Dermis blood vessel endothelial cell (primary cell): ENCODE data around the gene C4orf51. TPM values are rescaled to one million over a fixed set of nuclear protein-coding genes. Genes with fewer than 3 reads are reported as not detected.

Experiments used
- DNase-seq: peaks from one replicate; pipeline ENCODE4 v3.0.0; 2010
- total RNA-seq: library from RNA; depleted of rRNA; stranded (reverse); fragments of >200 nt; gene quantifications from 2 replicates; pipeline ENCODE4 v1.2.3, GENCODE V29; 2014

Gene C4orf51
- total RNA-seq, 1 donor from 2014 or later: not detected

DNA sequence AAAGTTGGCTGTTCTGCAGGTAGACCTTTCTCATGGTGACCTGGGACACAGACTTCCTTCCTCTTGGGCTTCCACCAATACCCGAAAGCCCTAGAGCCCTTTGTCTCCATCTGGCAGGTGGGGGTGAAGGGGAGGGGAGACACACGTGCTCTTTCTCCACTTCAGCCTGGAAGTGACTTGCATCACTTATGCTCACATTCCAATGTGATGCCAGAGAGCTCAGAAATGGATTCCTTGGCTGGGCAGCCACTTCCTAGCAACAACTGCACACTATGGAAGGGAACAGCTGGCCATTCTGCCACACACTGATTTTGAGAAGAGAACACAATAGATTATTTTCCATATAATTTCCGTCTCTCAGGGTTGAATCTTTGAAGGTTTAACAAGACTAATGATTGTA is 36.3 kb downstream of the C4orf51 start:
- peak; percentile 14 for DNase-seq

DNA sequence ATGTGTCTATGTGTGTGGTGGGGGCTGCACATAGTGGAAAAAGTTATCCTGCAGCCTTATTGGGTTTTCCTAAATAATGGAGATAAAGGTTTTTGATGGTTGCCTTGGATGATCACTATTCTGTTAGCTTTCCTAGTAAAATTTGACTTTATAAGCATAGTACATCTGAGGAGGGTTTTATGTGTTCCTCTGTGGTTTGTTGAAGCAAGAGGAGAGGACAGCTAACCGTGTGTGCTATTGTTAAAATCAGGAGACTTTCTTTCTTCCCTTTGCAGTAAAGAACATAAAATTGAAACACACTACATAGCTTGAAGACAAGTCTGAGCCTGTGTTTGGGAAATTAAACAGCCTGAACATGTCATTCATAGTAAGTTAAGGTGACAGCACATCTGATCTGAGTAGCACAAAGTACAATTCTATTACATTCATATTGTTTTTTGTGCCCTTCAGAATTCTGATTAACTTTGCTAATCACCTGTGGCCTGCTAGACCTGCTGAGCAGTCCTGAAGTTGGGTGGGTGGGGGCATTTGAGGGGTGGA is 36.8 kb downstream of the C4orf51 start:
- no peak for DNase-seq

DNA sequence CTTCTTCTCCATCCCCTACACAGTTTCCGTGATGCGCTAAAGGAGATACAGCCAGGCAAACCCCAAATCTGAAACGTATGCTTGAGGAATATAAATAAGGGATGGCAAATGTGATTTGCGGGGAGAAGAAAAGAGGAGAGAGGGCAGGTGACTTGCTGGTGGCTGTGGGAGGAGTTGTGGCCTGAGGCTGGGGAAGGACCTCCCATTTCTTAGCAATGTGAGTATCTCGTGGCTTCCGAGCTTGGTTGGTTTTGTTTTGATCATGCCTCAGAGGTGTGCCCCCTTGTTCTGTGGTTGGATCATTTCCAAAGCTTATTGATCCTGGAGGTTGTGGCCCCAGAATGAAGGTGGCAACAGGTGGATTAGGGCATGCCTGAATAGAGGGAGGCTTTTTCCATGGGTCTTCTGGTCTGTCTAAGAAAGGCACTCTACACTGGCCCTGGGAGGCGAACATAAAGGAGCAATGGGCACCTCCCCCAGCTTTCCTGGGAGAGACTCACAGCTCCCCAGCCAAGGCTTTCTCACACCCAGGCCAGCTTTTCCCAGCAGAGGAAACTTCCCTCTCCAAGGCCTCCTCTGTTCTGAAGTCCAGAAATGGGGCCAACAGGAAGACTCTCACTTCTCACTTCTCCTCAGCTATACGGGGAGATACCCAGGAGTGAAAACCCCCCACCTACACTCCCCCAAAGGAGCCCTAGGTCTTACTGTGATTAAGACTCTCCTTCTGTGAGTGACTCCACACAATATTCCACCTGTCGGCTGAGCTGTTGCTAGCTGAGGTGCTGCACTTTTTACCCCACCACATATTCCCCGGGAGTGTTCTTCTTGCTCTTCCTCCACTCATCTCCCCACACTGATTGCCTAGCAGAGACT is 40.0 kb downstream of the C4orf51 start:
- DNase-seq: no peak

DNA sequence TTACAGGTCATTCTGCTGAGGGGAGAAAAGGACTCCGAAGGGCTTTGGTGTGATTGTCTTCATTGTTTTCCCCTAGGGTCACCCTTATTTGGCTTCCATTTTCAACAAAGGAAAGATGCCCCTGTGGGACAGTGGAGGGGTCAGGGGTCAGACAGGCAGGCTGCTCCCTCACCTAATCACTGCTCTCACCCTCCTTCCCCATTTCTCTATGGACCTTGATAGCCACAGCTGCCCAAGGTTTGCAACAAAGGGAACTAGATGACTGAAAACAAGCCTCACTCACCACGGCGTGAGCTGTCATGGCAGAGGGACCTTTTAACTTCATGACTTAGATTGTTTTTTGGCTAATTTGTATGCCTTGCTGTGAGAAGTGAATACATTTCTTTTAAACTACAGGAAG is 40.7 kb downstream of the C4orf51 start:
- no peak for DNase-seq

DNA sequence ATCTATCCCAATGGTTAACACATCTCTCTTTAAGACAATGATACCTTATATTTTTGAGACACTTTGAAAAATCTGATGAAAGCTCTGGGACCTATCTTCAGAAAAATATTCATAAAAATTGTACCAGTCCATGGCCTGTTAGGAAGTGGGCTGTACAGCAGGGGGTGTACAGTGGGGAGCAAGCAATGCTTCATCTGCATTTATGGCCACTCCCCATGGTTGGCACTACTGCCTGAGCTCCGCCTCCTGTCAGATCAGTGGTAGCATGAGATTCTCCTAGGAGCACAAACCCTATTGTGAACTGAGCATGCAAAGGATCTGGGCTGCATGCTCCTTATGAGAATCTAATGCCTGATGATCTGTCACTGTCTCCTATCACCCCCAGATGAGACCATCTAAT is 42.6 kb downstream of the C4orf51 start:
- DNase-seq: no peak

DNA sequence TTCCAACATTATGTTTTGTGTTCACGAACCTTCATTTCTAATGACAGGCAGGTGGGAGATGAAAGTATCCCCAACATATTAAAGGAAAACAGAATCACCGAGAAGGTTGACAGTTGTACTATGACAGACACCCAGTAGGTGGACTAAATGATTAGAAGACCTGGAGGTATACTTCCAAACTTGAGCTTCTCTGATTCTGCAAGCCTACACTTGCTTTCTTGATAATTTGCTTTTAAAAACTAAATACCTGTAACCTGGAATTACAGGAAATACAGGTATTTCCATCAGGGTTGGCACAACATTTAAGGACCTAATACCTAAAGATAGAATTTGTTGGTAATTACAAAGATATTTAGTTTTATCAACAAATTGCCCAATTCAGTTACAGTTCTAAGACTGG is 43.4 kb downstream of the C4orf51 start:
- DNase-seq: no peak

DNA sequence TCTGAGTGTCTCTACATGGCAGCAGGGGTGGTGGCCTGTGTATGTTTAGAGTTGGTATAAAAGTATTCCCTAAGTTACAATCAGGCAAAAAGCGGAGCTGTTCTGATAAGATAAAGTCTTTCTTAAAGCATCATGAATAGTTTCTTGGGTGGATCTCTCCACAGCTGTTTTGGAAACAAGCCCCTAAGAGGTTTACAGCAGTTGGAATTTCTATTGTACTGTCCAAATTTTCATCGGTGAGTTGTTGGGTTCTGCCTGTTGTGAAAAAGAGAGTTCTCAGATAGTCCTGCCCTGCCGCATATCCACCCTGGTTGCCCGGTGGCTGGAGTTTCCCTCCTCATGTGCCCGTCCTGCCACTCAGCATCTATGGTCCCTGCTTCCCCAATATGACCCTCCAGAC is 50.1 kb downstream of the C4orf51 start:
- no peak for DNase-seq

DNA sequence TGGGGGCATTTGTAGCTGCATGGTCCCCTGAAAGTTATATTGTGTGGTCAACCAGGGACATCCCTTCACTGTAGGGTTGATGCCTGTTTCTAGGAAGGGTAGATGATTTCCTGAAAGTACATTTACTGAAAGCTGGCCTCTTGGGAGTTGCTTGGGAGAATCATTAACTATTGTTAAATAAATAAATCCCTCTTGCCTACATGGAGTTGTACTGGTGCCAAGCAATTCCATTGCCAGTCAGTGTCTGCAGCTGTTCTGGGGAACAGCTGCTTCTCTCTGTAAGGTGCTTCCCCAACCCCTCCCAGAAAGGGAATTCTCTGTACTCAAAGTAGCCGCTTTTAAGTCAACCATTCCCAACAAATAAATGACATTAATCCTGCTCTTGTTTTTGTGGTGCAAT is 51.1 kb downstream of the C4orf51 start:
- DNase-seq: peak; percentile 21

DNA sequence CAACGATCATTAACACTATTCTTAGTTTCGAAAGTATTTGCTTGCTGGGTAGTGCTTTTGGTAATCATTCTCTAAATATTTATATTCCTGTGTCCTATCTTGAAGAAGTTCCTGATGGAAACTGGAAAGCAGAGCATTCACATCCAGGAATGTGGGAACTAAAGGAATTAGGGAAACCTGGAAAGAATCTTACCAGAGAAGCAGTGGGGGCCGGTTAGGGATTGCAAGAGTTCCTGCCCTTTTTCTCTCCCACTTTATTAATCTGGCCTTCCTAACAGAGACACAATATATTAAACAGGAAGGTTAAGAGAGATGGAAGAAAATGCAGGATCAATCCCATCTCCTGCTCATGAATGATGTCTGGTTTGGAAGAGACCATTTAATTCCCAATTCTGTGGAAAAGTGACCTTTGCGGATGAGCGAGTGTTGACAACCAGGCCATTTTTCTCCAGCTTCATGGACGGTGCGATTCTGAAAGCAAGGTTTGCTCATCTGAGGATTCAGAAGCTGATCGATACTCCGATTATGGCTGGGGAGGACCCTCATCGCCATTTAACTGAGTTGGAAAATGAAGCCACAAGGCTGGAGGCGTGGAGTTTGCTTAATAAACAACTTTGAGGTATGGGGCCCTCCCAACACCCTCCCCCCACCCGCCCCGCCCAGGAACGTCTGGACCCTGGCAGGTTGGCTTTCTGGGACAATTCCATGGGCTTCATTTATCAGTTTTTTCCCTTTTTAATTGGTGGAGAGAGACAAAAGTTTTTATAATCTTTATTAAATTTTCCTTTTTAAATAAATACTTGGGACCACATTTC is 52.3 kb downstream of the C4orf51 start:
- DNase-seq: peak; percentile 2

DNA sequence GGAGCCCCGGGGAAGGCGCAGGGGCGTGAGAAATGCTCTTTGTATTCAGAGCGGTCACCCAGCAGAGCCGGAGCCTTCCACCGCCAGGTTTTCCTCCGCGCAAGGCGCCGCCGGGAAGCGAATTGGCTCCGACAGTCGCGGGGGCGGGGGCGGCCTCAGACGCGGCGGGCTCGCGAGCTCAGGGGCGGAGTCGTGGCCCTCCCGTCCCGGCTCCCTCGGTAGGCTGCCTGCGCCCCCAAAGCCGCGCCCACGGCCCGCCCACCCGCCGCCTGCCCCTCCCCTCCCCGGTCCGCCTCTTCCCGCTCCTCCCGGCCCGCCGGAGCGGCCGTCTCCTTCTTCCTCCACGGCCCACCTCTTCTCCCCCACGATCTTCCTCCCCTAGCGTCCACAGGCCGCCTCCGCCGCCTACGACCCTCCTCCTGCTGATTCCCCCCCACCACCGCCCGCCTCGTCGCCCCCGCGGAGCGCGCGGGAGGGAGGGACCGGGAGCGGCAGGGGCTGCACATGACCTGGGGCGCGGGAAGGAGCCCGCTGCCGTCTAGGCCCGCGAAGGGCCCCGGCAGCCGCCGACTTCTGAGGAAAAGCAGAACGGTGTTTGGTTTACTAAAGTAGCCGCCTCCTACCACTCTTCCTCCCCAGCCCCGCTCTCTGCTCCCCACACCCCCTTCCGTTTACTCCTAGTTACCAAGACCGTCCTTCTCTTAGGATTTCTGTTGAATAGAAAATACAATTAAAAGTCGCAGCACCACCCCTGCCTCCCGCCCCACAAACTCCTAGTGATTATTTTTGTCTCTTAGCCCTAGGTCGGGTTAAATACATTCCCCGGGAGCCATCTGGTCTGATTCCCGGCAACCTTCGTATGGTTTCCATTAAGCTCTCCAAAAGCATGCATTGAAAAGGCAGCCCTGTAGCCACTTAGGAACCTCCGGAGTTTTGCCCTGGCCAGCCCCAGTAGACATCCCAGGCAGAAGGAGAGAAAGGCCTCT is 53.2 kb downstream of the C4orf51 start:
- peak; percentile 98 for DNase-seq

DNA sequence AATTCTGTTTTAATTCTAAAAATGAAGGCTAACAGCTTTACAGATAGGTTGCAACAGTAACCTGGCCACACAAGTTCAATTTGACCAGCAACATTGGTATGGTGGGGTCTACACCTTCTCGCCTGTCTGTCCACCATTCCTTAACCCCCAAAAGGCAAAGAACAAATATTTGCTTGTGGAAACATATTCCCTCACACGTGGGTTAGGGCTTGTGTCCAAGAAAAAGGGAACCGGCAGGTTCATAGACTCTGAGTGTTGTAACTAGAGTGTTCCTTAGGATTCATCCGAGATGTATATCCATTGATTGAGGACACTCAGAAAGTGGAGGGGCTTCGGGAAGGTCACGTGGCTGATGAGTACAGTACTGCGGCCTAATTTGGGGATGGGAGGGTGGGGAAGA is 54.1 kb downstream of the C4orf51 start:
- DNase-seq: peak; percentile 41

DNA sequence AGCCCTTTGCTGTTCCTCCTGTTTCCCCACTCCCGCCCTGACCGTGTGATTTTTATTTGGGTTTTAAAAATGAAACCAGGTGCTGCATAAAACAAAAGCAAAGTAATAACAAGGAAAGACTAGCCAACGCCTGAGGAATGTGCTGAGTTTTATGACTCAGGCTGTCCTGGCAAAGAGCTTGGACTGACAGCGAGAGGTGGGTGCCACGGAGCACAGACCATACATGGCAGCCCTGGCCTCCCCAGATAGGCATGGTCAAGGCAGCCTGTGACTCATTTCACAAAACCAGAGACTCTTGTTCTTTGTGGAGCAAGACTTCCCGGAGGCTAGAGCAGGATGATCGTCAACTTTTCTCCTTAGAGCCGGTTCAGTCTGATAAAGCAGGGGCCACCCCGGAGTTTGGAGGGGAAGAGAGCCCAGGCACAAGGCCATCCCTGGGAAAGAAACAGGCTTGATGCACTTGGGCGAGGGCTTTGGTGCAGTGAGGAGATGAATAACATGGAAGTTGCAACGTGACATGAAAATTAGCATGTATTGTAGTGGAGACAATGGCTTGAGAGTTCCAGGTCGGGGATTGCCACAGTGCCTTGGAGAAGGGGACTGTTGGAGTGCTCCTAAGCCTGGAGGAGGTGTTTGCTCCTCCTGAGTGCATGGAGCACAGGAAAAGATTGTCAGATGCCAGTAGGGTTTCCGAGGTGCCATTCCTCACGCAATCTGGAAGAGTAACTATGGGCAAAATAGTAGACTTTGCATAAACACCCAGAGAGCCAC is 54.8 kb downstream of the C4orf51 start:
- peak; percentile 97 for DNase-seq

DNA sequence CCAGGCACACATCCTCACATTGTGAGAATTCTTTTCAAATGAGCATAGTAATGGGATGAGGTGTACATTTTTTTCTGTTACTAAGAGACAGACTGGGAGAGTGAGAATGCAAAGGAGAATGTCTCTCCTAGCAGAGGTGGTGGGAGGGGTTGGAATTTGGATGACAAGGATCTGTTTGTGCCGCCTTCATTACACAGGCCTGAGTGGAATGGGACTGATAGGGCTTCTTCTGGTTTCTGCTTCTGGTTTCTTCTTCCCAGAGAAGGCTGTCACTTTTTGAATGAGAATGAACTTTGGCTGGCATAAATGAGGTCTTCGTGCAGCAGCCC is 55.4 kb downstream of the C4orf51 start:
- DNase-seq: peak; percentile 80

DNA sequence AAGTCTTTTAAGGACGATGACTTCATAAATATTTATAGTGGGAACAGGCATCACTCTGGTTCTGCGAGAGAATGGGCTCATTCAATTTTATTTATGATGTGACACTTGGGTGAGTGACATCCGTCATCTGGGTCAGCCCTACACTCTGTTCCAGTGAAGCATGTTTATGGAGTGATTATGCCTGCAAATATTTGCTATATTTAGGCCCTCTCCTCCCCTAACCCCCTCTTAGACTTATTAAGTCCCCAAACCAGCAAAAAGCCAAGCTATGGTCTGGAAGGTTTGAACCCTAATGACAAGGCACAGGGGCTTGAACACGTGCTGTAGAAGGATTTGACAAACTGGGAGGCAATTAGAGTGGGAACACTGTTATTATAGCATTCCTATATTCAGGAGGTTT is 55.9 kb downstream of the C4orf51 start:
- DNase-seq: no peak

DNA sequence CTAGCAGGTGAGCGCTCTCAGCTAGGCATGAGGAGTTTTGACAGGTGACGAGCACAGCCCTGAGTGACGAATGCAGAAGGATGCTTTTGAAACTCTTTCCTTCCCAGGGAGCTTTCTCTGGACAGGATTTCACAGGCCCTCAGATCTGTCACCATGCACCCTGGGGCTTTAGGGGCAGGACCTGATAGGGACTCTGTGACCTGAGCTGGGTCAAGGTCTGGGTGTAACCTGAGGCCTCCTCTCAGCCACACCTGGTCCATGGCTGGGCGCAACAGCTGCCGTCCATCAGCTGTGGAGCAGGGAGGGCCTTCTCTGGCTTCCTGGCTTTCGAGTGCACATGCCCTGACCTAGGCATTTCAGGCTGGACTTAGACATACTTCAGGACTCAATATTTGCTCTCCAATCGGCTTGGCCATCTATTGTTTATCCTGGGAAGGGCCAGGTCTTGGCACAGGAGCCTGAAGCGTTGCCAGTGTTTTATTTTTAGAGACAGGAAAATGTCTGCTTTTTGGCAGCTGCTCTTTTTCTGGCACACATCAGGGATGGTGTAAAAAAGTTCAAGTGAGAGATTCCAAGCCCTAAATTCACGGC is 56.4 kb downstream of the C4orf51 start:
- peak; percentile 87 for DNase-seq

DNA sequence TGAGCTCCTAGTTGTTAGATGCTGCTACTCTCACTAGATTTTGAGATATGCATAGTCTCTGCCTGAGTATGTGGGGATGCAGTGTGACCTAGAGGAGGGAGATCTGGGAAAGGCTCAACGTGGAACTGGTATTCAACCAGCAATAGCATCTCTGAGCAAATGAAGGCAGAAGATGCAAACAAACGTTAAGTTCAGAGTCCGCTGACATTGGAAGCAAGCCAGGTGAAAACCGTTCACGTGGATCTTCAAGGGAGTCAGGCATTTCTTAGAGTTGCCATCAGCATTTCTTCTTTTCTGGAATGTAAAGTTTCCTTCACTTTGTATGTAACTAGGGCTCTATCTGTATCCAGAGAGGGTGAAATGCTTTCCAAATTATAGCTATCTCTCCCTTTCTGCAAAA is 59.9 kb downstream of the C4orf51 start:
- no peak for DNase-seq

DNA sequence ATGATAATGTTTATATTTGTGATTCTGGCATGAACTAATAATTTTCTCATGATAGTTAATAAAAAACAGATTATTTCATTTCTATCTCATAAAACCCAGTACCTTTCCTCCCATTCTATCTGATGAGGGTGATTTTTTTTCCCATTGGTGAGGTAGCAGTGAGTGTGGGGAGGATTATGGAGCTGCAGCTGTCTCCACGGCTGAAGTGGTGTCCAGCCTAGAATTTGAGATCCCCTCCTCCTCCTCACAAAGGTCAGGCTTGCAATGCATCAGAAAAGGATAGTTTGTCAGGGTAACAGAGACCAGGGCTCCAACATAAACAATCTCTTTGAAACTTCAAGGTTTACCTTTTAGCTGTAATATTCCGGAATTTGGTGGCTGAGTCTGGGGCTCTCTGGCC is 60.9 kb downstream of the C4orf51 start:
- no peak for DNase-seq

DNA sequence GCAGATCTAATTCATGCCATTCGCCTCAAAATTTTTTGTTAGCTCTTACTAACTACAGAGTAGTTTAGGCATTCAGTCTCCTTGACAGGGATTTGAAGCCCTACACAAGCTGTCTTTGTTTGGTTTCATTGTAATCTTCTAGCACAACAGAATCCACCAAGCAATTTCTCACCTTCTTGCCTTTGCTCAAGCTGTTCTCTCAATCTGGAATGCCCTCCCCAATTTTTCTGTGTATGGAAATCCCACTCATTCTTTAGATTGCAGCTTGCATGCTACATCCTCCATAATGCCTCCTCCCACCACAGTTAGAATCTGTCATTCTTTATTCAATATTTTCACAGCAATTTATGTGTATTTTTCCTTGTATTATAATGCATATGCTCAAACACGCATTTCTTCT is 63.7 kb downstream of the C4orf51 start:
- no peak for DNase-seq

DNA sequence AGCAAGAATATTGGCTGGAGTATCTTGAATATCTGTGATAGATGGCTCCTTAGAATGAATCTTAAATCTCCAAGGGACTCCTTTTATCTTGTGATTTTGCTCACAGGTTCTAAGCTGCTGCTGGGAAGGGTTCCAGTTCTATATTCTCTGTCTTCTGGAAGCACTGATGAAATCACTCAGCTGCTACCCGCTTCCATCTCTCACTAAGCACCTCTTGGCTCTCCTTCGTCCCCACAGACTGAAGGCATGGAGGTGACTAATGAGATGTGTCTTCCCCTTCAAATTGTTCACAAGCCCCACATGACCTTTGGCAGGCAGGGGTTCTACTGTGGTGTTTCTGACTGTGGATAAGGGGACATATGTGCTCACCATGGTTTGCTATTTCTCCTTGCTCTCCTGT is 75.9 kb downstream of the C4orf51 start:
- DNase-seq: no peak

DNA sequence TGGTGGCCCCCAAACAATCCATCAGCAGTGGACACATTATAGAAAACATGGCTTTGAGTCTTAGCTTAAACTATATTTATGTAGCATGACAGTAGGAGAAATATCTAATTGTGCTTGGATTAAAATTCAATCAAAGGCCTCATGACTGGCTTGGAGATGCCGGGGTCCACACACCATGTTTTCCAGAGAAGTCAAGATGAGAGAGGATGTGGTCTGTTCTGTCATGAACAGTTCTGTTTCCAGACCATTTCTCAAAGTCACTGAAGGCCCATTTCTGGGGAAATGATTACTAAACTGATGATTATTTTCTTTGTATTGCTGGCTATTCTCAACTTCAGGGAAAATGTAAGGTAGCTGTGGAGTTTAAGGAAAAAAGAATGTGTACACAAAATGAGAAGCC is 76.3 kb downstream of the C4orf51 start:
- no peak for DNase-seq

DNA sequence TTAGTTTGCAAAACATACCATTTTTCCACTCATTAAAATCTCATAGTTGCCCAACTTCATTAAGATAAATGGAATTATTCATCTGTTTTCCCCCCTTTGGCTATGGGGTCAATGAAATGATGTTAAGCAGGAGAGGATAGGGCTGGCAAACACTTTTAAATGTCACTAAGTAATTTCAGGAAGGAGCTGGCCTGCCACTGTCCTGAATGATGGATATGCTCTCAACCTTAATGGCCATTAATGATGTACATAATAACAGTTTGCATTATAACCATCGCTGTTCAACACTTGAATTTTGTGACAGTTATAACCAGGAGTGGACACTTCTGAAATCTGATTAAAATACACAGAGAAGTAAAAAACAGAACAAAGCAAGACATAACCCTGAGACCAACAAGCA is 77.2 kb downstream of the C4orf51 start:
- no peak for DNase-seq
